Tibial artery (tissue), 4 donors: ENCODE data around the gene TPP1.
A peak's percentile ranks its signal among the peaks of the same experiment; 100 is the strongest.

Experiments used
- DNase-seq, 2 donors: peaks; one replicate each; pipeline ENCODE4 v3.0.0-alpha.2; 2019
- H3K27ac ChIP-seq, 2 donors: fragments of 200-600 bp; sonication (generic) in 1 of 2; 1 replicate in 1 of 2; 2 replicates in 1 of 2; pipeline ENCODE4 v1.5.1; 2018 to 2019; ENCODE audit warnings: mild to moderate bottlenecking in 1 of 2
- H3K27me3 ChIP-seq, 2 donors: fragments of 200-600 bp; sonication (generic) in 1 of 2; one replicate each; pipeline versions ENCODE4 v1.5.1 to v1.6.0; 2016 to 2019
- H3K36me3 ChIP-seq, 3 donors: fragments of 200-600 bp; sonication (generic) in 2 of 3; one replicate each; pipeline ENCODE4 v1.5.1; 2016 to 2019; ENCODE audit warnings: mild to moderate bottlenecking in 2 of 3
- H3K4me1 ChIP-seq, 4 donors: fragments of 200-600 bp; sonication (generic) in 2 of 4; 1 replicate in 3 of 4; 2 replicates in 1 of 4; pipeline ENCODE4 v1.5.1; 2016 to 2019
- H3K4me3 ChIP-seq, 2 donors: fragments of 200-600 bp; sonication (generic) in 1 of 2; 1 replicate in 1 of 2; 2 replicates in 1 of 2; pipeline ENCODE4 v1.5.1; 2018 to 2019; ENCODE audit warnings: mild to moderate bottlenecking in 2 of 2
- H3K9me3 ChIP-seq, 3 donors: fragments of 200-600 bp; sonication (generic) in 1 of 3; one replicate each; pipeline ENCODE4 v1.5.1; 2016 to 2019
- CTCF ChIP-seq, 2 experiments: fragments of 200-600 bp in 1 of 2; fragments of 450-650 bp in 1 of 2; IDR thresholded peaks; one replicate each; pipeline ENCODE4 v1.5.1; 2017 to 2019; ENCODE audit warnings: antibody characterized with exemption in 2 of 2, mild to moderate bottlenecking in 1 of 2, moderate library complexity in 1 of 2
- intact Hi-C: fragments of 100-400 bp; cut with DNase I; formaldehyde crosslinking; loops from one replicate; pipeline ENCODE4 v1.15.0; 2023; ENCODE audit warnings: low total_unique reads

The TPP1 gene

GRCh38 chr11:6616596-6617250, 2.5 kb downstream of the TPP1 start:
- H3K4me3 ChIP-seq: no peak overlapping the region
- TF ChIP-seq CTCF (IDR thresholded peaks at IDR 0.05): no peak
- peak overlapping the region in 1 of 2 donors; percentile 96 for H3K27ac ChIP-seq
- DNase-seq: peak in 1 of 2 donors; percentile 63
- H3K4me1 ChIP-seq: peaks cover 0 to 37% (median 22%) of the 10 kb centered on the region in 4 donors
- peaks cover 8 to 28% (median 15%) of the 10 kb centered on the region in 3 donors for H3K36me3 ChIP-seq
- intact Hi-C loops: no loop called here
- H3K27me3 ChIP-seq: no peaks in the 10 kb centered on the region
- no peaks in the 10 kb centered on the region for H3K9me3 ChIP-seq

- peak overlapping the region; percentile 3 to 34 for H3K27ac ChIP-seq
- no peaks in the 10 kb centered on the region for H3K27me3 ChIP-seq
- H3K36me3 ChIP-seq: peaks cover 12 to 35% (median 17%) of the 10 kb centered on the region in 3 donors
- no peak overlapping the region for H3K4me3 ChIP-seq
- no peak for DNase-seq
- peaks cover 0 to 42% (median 25%) of the 10 kb centered on the region in 4 donors for H3K4me1 ChIP-seq
- H3K9me3 ChIP-seq: no peaks in the 10 kb centered on the region
- intact Hi-C loops: no loop called here
- TF ChIP-seq CTCF (IDR thresholded peaks at IDR 0.05): no peak
These were observed 3.2 kb downstream of the TPP1 start for GRCh38 chr11:6615882-6616585.

- H3K27ac ChIP-seq: peak overlapping the region; percentile 3 to 34
- H3K9me3 ChIP-seq: no peaks in the 10 kb centered on the region
- no peak overlapping the region for H3K4me3 ChIP-seq
- intact Hi-C loops: no loop called here
- H3K4me1 ChIP-seq: peaks cover 0 to 52% (median 34%) of the 10 kb centered on the region in 4 donors
- peaks cover 22 to 45% (median 27%) of the 10 kb centered on the region in 3 donors for H3K36me3 ChIP-seq
- no peaks in the 10 kb centered on the region for H3K27me3 ChIP-seq
- no peak for TF ChIP-seq CTCF (IDR thresholded peaks at IDR 0.05)
- no peak for DNase-seq
These were observed 4.2 kb downstream of the TPP1 start for GRCh38 chr11:6615046-6615445.

GRCh38 chr11:6614446-6614845, 4.8 kb downstream of the TPP1 start:
- no peak for DNase-seq
- no peak for TF ChIP-seq CTCF (IDR thresholded peaks at IDR 0.05)
- Histone ChIP-seq H3K4me1 (peaks cover 0 to 53% (median 38%) of the 10 kb centered on the region in 4 donors), H3K9me3 (no peaks in the 10 kb centered on the region), H3K27me3 (no peaks in the 10 kb centered on the region), H3K36me3 (peaks cover 28 to 51% (median 33%) of the 10 kb centered on the region in 3 donors), H3K27ac (peak overlapping the region; percentile 34 to 98), H3K4me3 (no peak overlapping the region)
- intact Hi-C loops: loop anchor here (5.0 kb wide), 1 partner anchor 43 kb away; the partner anchor contains the start of gene DCHS1

GRCh38 chr11:6613496-6613895, 5.7 kb downstream of the TPP1 start:
- peaks cover 38 to 61% (median 43%) of the 10 kb centered on the region in 3 donors for H3K36me3 ChIP-seq
- no peaks in the 10 kb centered on the region for H3K27me3 ChIP-seq
- DNase-seq: no peak
- H3K4me1 ChIP-seq: peaks cover 0 to 60% (median 45%) of the 10 kb centered on the region in 4 donors
- TF ChIP-seq CTCF (IDR thresholded peaks at IDR 0.05): no peak
- H3K27ac ChIP-seq: peak overlapping the region; percentile 95 to 98
- H3K9me3 ChIP-seq: no peaks in the 10 kb centered on the region
- intact Hi-C loops: loop anchor here (5.0 kb wide), 1 partner anchor 44 kb away; the partner anchor contains the start of gene DCHS1
- H3K4me3 ChIP-seq: peak overlapping the region in 1 of 2 donors; percentile 82
